Inferior parietal cortex (tissue), 1 donor: Measurements from ENCODE around the gene TRIP13.
"Not testable (repeated sequence)": the region's sequence is repeated elsewhere in the genome, so short reads cannot be mapped to it uniquely, and the experiment has no call there.

Experiments
- DNase-seq: peaks from one replicate; pipeline ENCODE4 v3.0.0-alpha.2; 2016; ENCODE audit errors: extremely low spot score

The TRIP13 gene

GRCh38 chr5:892394-893136, at the start of gene TRIP13, which contains the start of gene BRD9:
TSS of gene TRIP13 (plus strand) at chr5:892884. CDS start at chr5:892999, 115 bp downstream.
TSS of gene BRD9 (minus strand) at chr5:892801. CDS start at chr5:892657, 144 bp downstream.
- peak; percentile 86 for DNase-seq

GRCh38 chr5:843371-843770, 49.3 kb upstream of the TRIP13 start:
- DNase-seq: not testable (repeated sequence)

- not testable (repeated sequence) for DNase-seq
Measured at GRCh38 chr5:843926-844325, 48.8 kb upstream of the TRIP13 start.

GRCh38 chr5:844426-844825, 48.3 kb upstream of the TRIP13 start:
- not testable (repeated sequence) for DNase-seq

- DNase-seq: not testable (repeated sequence)
Measured at GRCh38 chr5:845031-845675, 47.5 kb upstream of the TRIP13 start.

GRCh38 chr5:845676-846601, 46.7 kb upstream of the TRIP13 start:
- DNase-seq: not testable (repeated sequence)

GRCh38 chr5:846602-847091, 46.0 kb upstream of the TRIP13 start:
- not testable (repeated sequence) for DNase-seq

GRCh38 chr5:847212-847611, 45.5 kb upstream of the TRIP13 start:
- not testable (repeated sequence) for DNase-seq

GRCh38 chr5:847736-848135, 44.9 kb upstream of the TRIP13 start:
- DNase-seq: not testable (repeated sequence)

GRCh38 chr5:848671-849111, 44.0 kb upstream of the TRIP13 start:
- DNase-seq: no peak

- DNase-seq: no peak
Measured at GRCh38 chr5:849651-850301, 42.9 kb upstream of the TRIP13 start.

GRCh38 chr5:850511-851006, 42.1 kb upstream of the TRIP13 start, which contains the start of gene ZDHHC11:
TSS of gene ZDHHC11 (minus strand) at chr5:850986. CDS start at chr5:850602, 384 bp downstream.
- DNase-seq: no peak

- no peak for DNase-seq
Measured at GRCh38 chr5:851076-851475, 41.6 kb upstream of the TRIP13 start.

- DNase-seq: no peak
Measured at GRCh38 chr5:851553-851952, 41.1 kb upstream of the TRIP13 start.

GRCh38 chr5:852018-852417, 40.7 kb upstream of the TRIP13 start:
- DNase-seq: no peak

GRCh38 chr5:852431-853401, 40.0 kb upstream of the TRIP13 start:
- DNase-seq: no peak

- not testable (repeated sequence) for DNase-seq
Measured at GRCh38 chr5:853416-854090, 39.1 kb upstream of the TRIP13 start.

GRCh38 chr5:854217-854616, 38.5 kb upstream of the TRIP13 start:
- no peak for DNase-seq
